Lower leg skin (tissue), 4 donors: ENCODE data around the gene GLRX3. TPM values are rescaled to one million over a fixed set of nuclear protein-coding genes. Genes with fewer than 3 reads are reported as not detected.

Experiments used
- DNase-seq, 2 donors: peaks; one replicate each; pipeline ENCODE4 v3.0.0-alpha.2; 2019; ENCODE audit warnings: low spot score in 2 of 2
- H3K4me3 ChIP-seq: fragments of 200-600 bp; sonication (generic); 2 replicates; pipeline ENCODE4 v1.5.1; 2017; ENCODE audit warnings: mild to moderate bottlenecking, low read depth; ENCODE audit not compliant: poor library complexity, severe bottlenecking
- CTCF ChIP-seq, 3 donors: fragments of 450-650 bp; IDR thresholded peaks; one replicate each; pipeline ENCODE4 v1.5.1; 2016; ENCODE audit warnings: antibody characterized with exemption in 3 of 3, mild to moderate bottlenecking in 3 of 3, moderate library complexity in 2 of 3
- POLR2A ChIP-seq, 2 donors: fragments of 450-650 bp; IDR thresholded peaks; one replicate each; pipeline ENCODE4 v1.6.1; 2016 to 2017; ENCODE audit warnings: antibody characterized with exemption in 2 of 2, mild to moderate bottlenecking in 1 of 2, moderate library complexity in 1 of 2
- WGBS, 2 donors: methylation state at CpG; one replicate each; pipeline ENCODE4 v1.1.5; 2018; 5-methylcytosine and 5-hydroxymethylcytosine counted together
- intact Hi-C: fragments of 100-400 bp; cut with DNase I; formaldehyde crosslinking; loops from one replicate; pipeline ENCODE4 v1.15.0; 2023; ENCODE audit warnings: low total_unique reads
- total RNA-seq, 4 donors: library from RNA; depleted of rRNA; stranded (reverse); fragments of >200 nt; gene quantifications; one replicate each; pipeline ENCODE4 v1.1.0, GENCODE V29; 2016

GLRX3 gene
- total RNA-seq, 4 donors from 2014 or later: 31.5 to 60.7 (median 42.6) TPM

GRCh38 chr10:130192276-130192848 lies 56.2 kb downstream of the GLRX3 start:
- intact Hi-C loops: no loop called here
- WGBS, 2 donors: 86 to 92% methylated on average over 10 of the region's 10 CpGs
- DNase-seq: no peak
- no peak for TF ChIP-seq POLR2A (IDR thresholded peaks at IDR 0.05)
- TF ChIP-seq CTCF (IDR thresholded peaks at IDR 0.05): no peak
- H3K4me3 ChIP-seq: no peak overlapping the region

DNA sequence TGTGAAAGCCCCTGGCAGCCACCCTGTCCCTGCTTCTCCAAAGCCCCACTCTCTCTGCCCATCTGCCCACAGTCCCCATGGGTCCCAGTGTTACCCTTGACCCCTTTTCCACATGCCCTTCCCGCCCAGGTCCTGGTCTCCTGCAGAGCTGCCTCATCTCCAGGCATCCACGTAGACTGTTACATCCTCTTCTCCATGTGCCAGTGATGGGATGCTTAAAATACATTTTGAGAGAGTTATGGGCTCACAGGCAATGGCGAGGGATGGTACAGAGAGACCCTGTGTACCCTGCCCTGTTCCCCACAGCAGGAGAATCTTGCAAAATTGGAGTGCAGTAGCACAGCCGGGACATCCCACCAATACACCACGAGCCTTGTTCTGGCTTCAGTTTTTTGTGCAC lies 56.8 kb downstream of the GLRX3 start:
- intact Hi-C loops: no loop called here

DNA sequence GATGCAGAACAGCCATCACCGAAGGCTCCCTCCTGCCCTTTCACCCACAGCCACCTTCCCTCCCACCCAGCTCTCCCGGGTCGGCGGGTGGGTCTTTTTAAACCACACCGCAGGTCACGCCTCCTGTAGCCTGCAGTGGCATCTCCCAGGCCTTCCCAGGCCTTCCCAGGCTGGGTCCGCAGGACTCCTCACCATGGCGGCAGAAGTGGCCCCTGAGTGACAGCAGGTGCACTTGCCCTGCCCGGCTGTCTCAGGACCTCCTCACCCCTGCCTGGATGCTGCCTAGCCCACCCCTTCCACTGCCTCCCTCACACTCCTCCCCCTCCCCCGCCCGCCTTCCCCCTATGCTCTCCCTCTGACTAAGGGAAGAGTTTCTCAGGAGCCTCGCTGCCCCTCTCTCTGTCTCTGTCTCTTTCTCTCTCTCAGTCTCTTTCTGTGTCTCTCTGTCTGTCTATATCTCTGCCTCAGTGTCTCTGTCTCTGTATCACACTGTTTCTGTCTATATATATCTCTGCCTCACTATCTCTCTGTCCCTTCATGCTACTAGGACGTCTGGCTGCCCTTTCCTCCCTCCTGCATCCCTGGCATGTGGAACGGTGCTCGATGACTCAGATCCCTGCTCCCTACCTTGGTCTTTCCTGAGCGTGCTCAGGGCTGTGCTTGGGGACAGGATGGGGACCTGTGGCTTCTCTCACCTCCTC lies 57.5 kb downstream of the GLRX3 start:
- H3K4me3 ChIP-seq: no peak overlapping the region
- WGBS, 2 donors: 51 to 65% methylated on average over 15 to 16 of the region's 16 CpGs
- DNase-seq: no peak
- intact Hi-C loops: no loop called here
- TF ChIP-seq CTCF (IDR thresholded peaks at IDR 0.05): no peak

More for the DNA sequence above, 56.8 kb downstream of the GLRX3 start:
- 84 to 86% methylated on average over 5 of the region's 5 CpGs for WGBS, 2 donors
- no peak overlapping the region for H3K4me3 ChIP-seq
- TF ChIP-seq POLR2A (IDR thresholded peaks at IDR 0.05) (no peak), CTCF (IDR thresholded peaks at IDR 0.05) (no peak)
- DNase-seq: no peak

DNA sequence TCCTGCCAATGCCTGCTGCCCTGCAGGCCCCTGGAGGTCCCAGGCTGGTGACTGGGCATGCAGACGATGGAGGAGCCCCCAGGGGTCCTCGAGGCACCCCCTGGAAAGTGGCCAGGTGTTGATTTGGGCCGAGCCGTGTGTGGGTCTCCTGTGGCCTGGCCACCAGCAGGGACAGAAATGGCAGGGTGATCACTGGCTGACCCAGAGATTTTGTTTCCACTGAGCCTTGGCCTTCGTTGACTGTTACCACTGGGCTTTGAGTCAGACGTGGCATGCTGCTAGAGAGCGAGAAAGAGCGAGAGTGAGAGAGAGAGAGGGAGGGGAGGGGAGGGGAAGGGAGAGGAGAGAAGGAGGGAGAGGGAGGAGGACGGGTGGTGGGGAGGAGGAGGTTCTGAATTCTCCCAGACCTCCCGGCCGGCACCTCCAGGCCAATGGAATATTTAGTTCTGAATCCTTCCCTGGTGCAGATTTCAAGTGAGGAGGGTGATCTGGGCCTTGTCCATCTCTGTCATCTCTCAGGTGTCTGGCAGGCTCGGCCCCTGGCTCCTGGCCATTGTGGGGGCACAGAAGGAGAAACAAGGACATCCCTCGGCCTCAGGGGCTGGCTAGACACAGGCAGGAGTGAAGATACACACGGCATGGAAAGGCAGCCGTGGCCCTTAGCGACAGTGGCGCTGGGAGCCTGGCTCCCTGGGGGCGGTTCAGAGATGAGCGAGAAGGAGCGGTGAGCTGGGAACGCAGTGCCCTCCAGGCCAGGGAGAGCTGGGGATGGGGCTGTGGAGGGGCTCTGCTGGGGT lies 58.2 kb downstream of the GLRX3 start:
- WGBS, 2 donors: 56 to 71% methylated on average over 21 of the region's 21 CpGs
- intact Hi-C loops: no loop called here
- no peak for TF ChIP-seq POLR2A (IDR thresholded peaks at IDR 0.05)
- no peak for TF ChIP-seq CTCF (IDR thresholded peaks at IDR 0.05)
- no peak for DNase-seq
- no peak overlapping the region for H3K4me3 ChIP-seq

- no peak overlapping the region for H3K4me3 ChIP-seq
- intact Hi-C loops: no loop called here
- DNase-seq: no peak
- 85 to 92% methylated on average over 18 to 19 of the region's 19 CpGs for WGBS, 2 donors
- TF ChIP-seq CTCF (IDR thresholded peaks at IDR 0.05) (no peak), POLR2A (IDR thresholded peaks at IDR 0.05) (no peak)
Observed at GRCh38 chr10:130194991-130195645, 58.9 kb downstream of the GLRX3 start.
